Measurements from ENCODE around the gene LRRN2. TPM values are rescaled to one million over a fixed set of nuclear protein-coding genes. Genes with fewer than 3 reads are reported as not detected.
A peak's percentile ranks its signal among the peaks of the same experiment; 100 is the strongest.

Gene LRRN2
- total RNA-seq, 2 experiments from 2014 or later = not detected

DNA sequence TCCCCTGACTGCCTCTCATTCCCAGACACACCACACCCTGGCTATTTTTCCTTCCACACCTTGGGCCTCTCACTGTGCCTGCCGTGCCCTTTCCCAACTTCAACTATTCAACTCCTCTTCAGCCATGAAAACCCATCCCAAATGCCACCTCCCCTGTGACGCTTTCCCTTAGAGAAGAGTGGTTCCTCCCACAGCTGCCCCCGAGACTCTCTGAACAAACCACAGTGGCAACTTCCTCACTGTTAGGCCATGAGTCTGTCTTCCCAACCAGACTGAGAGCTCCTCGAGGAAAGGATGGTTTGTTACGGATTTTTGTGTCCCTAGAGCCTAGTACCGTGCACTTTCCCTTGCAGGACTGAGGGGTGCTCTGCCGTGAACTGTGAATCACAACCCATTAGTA is 59.2 kb downstream of the LRRN2 start:
- Histone ChIP-seq H3K27ac (ENCODE audit: low read depth in 1 of 2, low read length in 2 of 2) (no peak overlapping the region), H3K4me3 (ENCODE audit: low read length) (no peak overlapping the region), H3K9me3 (ENCODE audit: control insufficient read depth in 1 of 2, insufficient read depth in 1 of 2, low read length in 2 of 2) (no peaks in the 10 kb centered on the region), H3K4me1 (ENCODE audit: insufficient read depth, low read length) (no peaks in the 10 kb centered on the region), H3K27me3 (ENCODE audit: control insufficient read depth in 1 of 2, insufficient read depth in 2 of 2, low read length in 2 of 2) (peaks cover 0 to 3% of the 10 kb centered on the region in 2 experiments), H3K36me3 (ENCODE audit: insufficient read depth, low read length) (no peaks in the 10 kb centered on the region)
- TF ChIP-seq, protein P1, sequence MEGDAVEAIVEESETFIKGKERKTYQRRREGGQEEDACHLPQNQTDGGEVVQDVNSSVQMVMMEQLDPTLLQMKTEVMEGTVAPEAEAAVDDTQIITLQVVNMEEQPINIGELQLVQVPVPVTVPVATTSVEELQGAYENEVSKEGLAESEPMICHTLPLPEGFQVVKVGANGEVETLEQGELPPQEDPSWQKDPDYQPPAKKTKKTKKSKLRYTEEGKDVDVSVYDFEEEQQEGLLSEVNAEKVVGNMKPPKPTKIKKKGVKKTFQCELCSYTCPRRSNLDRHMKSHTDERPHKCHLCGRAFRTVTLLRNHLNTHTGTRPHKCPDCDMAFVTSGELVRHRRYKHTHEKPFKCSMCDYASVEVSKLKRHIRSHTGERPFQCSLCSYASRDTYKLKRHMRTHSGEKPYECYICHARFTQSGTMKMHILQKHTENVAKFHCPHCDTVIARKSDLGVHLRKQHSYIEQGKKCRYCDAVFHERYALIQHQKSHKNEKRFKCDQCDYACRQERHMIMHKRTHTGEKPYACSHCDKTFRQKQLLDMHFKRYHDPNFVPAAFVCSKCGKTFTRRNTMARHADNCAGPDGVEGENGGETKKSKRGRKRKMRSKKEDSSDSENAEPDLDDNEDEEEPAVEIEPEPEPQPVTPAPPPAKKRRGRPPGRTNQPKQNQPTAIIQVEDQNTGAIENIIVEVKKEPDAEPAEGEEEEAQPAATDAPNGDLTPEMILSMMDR (IDR thresholded peaks at IDR 0.05) = no peak
- H3K27me3 Mint-ChIP-seq = peaks cover 13% of the 10 kb centered on the region
- POLR2A ChIA-PET = interaction anchor here (0.7 kb wide), 1 partner anchor 330 kb away, joined by 3 read pairs; no protein-coding TSS in a partner anchor
- DNase-seq (no peak), ATAC-seq (ENCODE audit: poor library complexity) (no peak)
- H3K27ac Mint-ChIP-seq = no peak overlapping the region
- H3K4me1 Mint-ChIP-seq (ENCODE audit: low read depth) = no peaks in the 10 kb centered on the region
- CTCF ChIA-PET = no interaction called here
- intact Hi-C loops (cut with DNase I, micrococcal nuclease) = no loop called here
- no peaks in the 10 kb centered on the region for H3K36me3 Mint-ChIP-seq (ENCODE audit: low read depth)
- no peak overlapping the region for H3K4me3 Mint-ChIP-seq
- no peaks in the 10 kb centered on the region for H3K9me3 Mint-ChIP-seq

DNA sequence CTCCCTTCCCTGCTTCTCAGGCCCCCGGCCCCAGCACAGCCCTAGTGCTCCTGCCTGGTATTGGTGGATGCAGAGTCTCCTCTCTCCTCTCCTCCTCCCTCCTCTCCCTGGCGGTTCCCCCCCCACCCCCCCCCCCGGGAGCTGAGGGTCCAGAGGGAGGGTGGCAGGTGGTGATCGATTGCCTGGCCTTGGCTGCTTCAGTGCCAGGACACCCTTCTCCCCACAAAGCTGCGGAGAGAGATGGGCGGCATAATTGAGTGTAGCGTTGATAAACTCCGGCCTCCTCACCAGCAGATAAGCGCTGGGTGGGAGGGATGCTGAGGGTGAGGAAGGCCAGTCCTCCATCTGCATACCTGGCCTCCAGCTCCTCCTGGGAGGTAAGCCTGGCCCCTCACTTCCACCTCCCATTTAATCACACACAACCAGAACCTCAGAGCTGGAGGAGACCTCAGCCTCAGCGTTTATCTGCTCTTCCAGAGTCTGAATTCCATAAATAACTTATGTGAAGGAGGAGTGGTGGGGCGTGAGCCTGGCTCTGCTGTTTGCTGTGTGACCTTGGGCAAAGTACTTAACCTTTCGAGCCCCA is 60.8 kb downstream of the LRRN2 start:
- no peak overlapping the region for H3K27ac ChIP-seq (ENCODE audit: low read depth in 1 of 2, low read length in 2 of 2)
- peaks cover 4% of the 10 kb centered on the region for H3K27me3 Mint-ChIP-seq
- no peaks in the 10 kb centered on the region for H3K4me1 Mint-ChIP-seq (ENCODE audit: low read depth)
- no peaks in the 10 kb centered on the region for H3K36me3 ChIP-seq (ENCODE audit: insufficient read depth, low read length)
- H3K9me3 ChIP-seq (ENCODE audit: control insufficient read depth in 1 of 2, insufficient read depth in 1 of 2, low read length in 2 of 2) = no peaks in the 10 kb centered on the region
- no peak overlapping the region for H3K27ac Mint-ChIP-seq
- intact Hi-C loops (cut with DNase I, micrococcal nuclease) = no loop called here
- ChIA-PET CTCF (interaction anchor here (1.1 kb wide), 1 partner anchor 59 kb away, joined by 4 read pairs; no protein-coding TSS in a partner anchor), POLR2A (no interaction called here)
- no peak for ATAC-seq (ENCODE audit: poor library complexity)
- no peaks in the 10 kb centered on the region for H3K4me1 ChIP-seq (ENCODE audit: insufficient read depth, low read length)
- DNase-seq = no peak
- no peaks in the 10 kb centered on the region for H3K27me3 ChIP-seq (ENCODE audit: control insufficient read depth in 1 of 2, insufficient read depth in 2 of 2, low read length in 2 of 2)
- H3K36me3 Mint-ChIP-seq (ENCODE audit: low read depth) = no peaks in the 10 kb centered on the region
- H3K4me3 Mint-ChIP-seq = no peak overlapping the region
- H3K4me3 ChIP-seq (ENCODE audit: low read length) = no peak overlapping the region
- no peaks in the 10 kb centered on the region for H3K9me3 Mint-ChIP-seq
- TF ChIP-seq, protein P1 (IDR thresholded peaks at IDR 0.05) = no peak

DNA sequence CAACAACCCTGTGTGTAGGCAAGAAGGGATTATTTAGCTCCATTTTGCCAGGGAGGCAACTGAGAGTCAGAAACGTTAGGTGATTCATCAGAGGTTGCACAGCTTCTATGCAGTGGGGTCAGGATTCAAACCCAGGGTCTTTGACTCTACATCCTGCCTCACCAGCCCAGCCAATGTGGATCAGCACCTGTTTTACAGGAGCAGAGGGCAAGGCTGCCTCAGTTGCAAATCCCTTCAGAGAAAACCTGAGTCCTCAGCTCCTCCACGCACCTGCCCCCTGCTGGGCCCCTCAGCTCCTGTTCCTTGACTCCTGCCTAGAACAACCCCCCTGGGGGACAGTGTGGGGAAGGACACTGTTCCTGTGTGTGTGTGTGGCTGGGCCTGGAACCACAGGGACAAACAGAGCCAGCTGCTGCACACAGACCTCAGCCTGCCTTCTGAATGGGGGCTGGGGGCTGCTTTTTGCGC is 61.6 kb downstream of the LRRN2 start:
- intact Hi-C loops (cut with DNase I, micrococcal nuclease) = no loop called here
- TF ChIP-seq, protein P1 (IDR thresholded peaks at IDR 0.05) = no peak
- no peaks in the 10 kb centered on the region for H3K9me3 Mint-ChIP-seq
- H3K27ac ChIP-seq (ENCODE audit: low read depth in 1 of 2, low read length in 2 of 2) = no peak overlapping the region
- H3K36me3 ChIP-seq (ENCODE audit: insufficient read depth, low read length) = no peaks in the 10 kb centered on the region
- ChIA-PET POLR2A (interaction anchor here (0.9 kb wide), 1 partner anchor 15 kb away, joined by 5 read pairs; no protein-coding TSS in a partner anchor), CTCF (interaction anchor here (1.1 kb wide), 1 partner anchor 58 kb away, joined by 4 read pairs; no protein-coding TSS in a partner anchor)
- no peaks in the 10 kb centered on the region for H3K36me3 Mint-ChIP-seq (ENCODE audit: low read depth)
- no peaks in the 10 kb centered on the region for H3K9me3 ChIP-seq (ENCODE audit: control insufficient read depth in 1 of 2, insufficient read depth in 1 of 2, low read length in 2 of 2)
- DNase-seq (peak in 7 of 14 experiments; percentile 4 to 41 (median 15)), ATAC-seq (ENCODE audit: poor library complexity) (peak; percentile 56)
- H3K27me3 Mint-ChIP-seq = no peaks in the 10 kb centered on the region
- H3K4me1 Mint-ChIP-seq (ENCODE audit: low read depth) = no peaks in the 10 kb centered on the region
- no peak overlapping the region for H3K4me3 Mint-ChIP-seq
- H3K4me3 ChIP-seq (ENCODE audit: low read length) = no peak overlapping the region
- no peaks in the 10 kb centered on the region for H3K27me3 ChIP-seq (ENCODE audit: control insufficient read depth in 1 of 2, insufficient read depth in 2 of 2, low read length in 2 of 2)
- no peaks in the 10 kb centered on the region for H3K4me1 ChIP-seq (ENCODE audit: insufficient read depth, low read length)
- H3K27ac Mint-ChIP-seq = no peak overlapping the region
